Putamen (tissue), 1 donor: Measurements from ENCODE around the gene PRKN.

ENCODE experiments used
- DNase-seq: peaks from one replicate; pipeline ENCODE4 v3.0.0-alpha.2; 2016; ENCODE audit warnings: low spot score

Gene PRKN

DNA sequence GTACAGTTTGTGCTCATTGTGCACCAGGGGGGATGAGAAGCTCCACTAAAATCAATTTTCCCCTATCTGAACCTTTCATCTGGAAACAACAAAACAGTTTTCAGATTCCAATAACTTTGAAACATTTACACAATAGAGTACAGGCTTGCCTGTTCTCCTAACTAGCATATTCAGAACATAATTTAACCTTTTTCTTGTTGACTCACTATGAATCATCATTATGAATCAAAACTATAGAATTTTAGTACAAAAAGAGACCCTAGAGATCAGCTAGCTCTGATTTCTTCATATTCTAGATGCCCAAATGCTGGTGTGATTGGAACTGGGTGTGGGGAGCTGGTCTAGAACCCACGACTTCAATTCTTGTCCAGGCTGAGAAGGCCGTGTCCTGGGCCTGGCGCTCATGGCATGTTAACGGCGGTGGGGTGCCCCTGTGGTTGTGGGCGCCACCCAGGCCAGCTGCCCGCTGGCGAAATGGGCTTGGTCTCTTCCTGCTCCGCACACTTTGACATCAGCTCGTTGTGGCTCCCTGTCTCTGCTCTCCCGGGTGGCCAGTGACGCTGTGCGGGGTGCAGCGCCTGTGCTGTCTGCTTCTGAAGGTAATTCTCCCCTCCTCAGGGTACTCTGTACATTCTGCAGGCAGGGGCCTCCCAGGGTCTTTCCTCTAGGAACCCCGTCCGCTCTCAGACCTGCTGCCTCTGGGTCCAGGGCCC is 1423.8 kb downstream of the PRKN start:
- no peak for DNase-seq

DNA sequence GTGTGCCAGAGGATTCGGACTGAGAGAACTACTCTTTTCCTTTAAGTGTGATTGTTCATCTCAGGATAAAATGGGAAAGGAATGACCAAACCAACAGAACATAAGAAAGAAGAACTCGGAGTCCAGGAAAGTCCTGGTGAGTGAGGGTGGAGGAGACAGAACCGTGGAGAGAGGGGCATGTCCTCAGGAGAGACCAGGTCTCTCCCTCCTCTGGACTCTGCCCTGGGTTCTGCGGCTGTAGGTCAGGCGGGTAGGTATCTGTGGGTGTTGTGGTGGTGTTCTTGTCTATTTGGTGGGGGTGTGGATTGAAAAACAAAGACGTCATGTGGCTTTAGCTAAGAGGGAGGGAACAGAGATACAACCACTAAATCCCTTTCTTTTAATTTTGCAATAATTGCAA is 1424.6 kb downstream of the PRKN start:
- no peak for DNase-seq

DNA sequence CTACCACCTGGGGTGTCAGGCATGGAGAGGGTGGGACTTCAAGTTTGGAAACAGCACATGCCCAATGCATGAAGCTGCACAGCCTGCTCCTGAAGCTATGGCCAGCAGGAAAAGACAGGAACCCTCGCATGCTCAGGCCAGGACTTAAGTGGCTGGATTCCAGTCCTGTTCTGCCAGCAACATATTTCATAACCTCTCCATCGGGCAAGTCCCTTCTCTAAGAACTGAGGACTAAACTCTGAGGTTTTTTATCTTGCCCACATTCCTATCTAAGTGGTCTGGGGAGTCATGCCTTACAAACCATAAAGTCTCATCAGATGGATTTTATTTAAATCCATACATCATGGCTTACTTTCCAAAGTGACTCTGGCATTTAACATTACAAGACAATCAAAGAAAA is 1426.2 kb downstream of the PRKN start:
- no peak for DNase-seq

DNA sequence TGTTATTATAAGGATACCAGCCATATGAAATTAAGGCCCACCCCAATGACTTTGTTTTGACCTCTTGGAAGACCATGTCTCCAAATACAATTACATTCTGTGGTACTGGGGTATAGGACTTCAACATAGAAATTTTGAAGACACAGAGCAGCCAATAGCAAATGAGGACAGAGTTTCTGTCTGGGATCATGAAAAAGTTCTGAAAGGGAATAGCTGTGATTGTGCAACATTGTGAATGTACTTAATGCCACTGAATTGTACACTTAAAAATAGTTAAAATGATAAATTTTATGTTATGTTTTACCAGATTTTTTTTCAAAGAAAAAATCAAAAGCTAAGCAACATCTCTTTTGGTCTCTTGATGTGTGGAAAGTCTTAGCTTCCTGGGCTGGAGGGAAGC is 1426.7 kb downstream of the PRKN start:
- no peak for DNase-seq

DNA sequence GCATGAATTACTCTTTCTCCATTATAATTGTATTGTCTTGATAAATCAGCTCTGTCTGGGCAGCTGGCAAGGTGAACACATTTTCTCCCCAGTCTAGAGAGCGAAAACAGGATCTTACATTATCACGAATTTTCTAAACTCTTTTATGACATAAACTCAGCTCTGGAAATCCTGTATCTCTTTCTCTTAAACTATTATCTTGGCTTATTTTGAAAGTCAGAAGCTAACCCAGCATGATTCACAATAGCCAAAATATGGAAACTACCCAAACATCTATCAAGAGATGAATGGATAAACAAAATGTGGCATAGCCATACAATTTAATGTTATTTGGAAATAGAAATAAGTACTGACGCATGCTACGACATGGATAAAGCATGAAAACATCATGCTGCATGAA is 1427.8 kb downstream of the PRKN start:
- DNase-seq = no peak
